ENCODE measurements around the gene SYTL3.
"Not testable (repeated sequence)": the region's sequence is repeated elsewhere in the genome, so short reads cannot be mapped to it uniquely, and the experiment has no call there.

DNA sequence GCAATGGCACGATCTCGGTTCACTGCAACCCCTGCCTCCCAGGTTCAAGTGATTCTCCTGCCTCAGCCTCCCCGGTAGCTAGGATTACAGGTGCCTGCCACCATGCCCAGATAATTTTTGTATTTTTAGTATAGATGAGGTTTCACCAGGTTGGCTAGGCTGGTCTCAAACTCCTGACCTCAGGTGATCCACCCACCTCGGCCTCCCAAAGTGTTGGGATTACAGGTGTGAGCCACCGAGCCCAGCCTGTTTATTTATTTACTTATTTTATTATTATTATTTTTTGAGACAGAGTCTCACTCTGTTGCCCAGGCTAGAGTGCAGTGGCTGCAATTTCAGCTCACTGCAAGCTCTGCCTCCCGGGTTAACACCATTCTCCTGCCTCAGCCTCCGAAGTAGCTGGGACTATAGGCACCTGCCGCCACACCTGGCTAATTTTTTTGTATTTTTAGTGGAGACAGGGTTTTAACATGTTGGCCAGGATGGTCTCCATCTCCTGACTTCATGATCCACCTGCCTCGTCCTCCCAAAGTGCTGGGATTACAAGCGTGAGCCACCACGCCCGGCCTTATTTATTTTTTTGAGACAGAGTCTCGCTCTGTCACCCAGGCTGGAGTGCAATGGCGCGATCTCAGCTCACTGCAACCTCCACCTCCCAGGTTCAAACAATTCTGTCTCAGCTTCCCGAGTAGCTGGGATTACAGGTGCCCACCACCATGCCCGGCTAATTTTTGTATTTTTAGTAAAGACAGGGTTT is 2.3 kb downstream of the SYTL3 start:
- TF ChIP-seq, protein P1, sequence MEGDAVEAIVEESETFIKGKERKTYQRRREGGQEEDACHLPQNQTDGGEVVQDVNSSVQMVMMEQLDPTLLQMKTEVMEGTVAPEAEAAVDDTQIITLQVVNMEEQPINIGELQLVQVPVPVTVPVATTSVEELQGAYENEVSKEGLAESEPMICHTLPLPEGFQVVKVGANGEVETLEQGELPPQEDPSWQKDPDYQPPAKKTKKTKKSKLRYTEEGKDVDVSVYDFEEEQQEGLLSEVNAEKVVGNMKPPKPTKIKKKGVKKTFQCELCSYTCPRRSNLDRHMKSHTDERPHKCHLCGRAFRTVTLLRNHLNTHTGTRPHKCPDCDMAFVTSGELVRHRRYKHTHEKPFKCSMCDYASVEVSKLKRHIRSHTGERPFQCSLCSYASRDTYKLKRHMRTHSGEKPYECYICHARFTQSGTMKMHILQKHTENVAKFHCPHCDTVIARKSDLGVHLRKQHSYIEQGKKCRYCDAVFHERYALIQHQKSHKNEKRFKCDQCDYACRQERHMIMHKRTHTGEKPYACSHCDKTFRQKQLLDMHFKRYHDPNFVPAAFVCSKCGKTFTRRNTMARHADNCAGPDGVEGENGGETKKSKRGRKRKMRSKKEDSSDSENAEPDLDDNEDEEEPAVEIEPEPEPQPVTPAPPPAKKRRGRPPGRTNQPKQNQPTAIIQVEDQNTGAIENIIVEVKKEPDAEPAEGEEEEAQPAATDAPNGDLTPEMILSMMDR (IDR thresholded peaks at IDR 0.05): not testable (repeated sequence)
- not testable (repeated sequence) for TF ChIP-seq POLR2A, POLR2AphosphoS5 (IDR thresholded peaks at IDR 0.05)
